H1 (cell line): Measurements from ENCODE around the gene SH3BP2. TPM values are rescaled to one million over a fixed set of nuclear protein-coding genes. Genes with fewer than 3 reads are reported as not detected.

Experiments used
- BCL11A ChIP-seq, 2 experiments: IDR thresholded peaks; one replicate each; pipeline ENCODE4 v1.6.1; 2011; ENCODE audit warnings: low read depth in 2 of 2, low read length in 2 of 2, mild to moderate bottlenecking in 2 of 2
- HDAC6 ChIP-seq: IDR thresholded peaks from one replicate; pipeline ENCODE4 v1.7.1; 2012; ENCODE audit warnings: low read depth, mild to moderate bottlenecking, inconsistent platforms, low read length, moderate library complexity
- JUN ChIP-seq: IDR thresholded peaks from 2 replicates; pipeline ENCODE4 v1.6.1; 2011; ENCODE audit warnings: low read depth, mild to moderate bottlenecking, improper control_type of control experiment, low read length
- KDM1A ChIP-seq: fragments of 200-600, 300-600 bp; sonication (generic); IDR thresholded peaks from 2 replicates; pipeline ENCODE4 v1.7.1; 2016; ENCODE audit warnings: mild to moderate bottlenecking, low read length, borderline replicate concordance
- MAFK ChIP-seq: IDR thresholded peaks from 2 replicates; pipeline ENCODE4 v1.6.1; 2012; ENCODE audit warnings: low read depth, mild to moderate bottlenecking, improper control_type of control experiment, low read length
- POU5F1 ChIP-seq: IDR thresholded peaks from 2 replicates; pipeline ENCODE4 v1.6.1; 2011; ENCODE audit warnings: low read depth, mild to moderate bottlenecking, low read length, moderate library complexity
- SIX5 ChIP-seq: IDR thresholded peaks from 2 replicates; pipeline ENCODE4 v1.6.1; 2011; ENCODE audit warnings: mild to moderate bottlenecking, low read depth, low read length
- TBP ChIP-seq: IDR thresholded peaks from 2 replicates; pipeline ENCODE4 v1.6.1; 2011; ENCODE audit warnings: low read depth, low read length, improper control_type of control experiment
- polyA plus RNA-seq, 7 experiments: library from polyadenylated mRNA; depleted of rRNA in 3 of 7; stranded (reverse) in 5 of 7; unstranded in 2 of 7; fragments of >200 nt in 5 of 7; fragments of 200-250 nt in 2 of 7; gene quantifications; 1 replicate in 5 of 7; 2 replicates in 1 of 7; 4 replicates in 1 of 7; pipeline versions ENCODE4 v1.2.1 to v1.2.3, GENCODE V29; 2011 to 2013; ENCODE audit warnings: missing spikeins in 2 of 7, mixed read lengths in 2 of 7
- total RNA-seq: library from RNA; stranded (reverse); fragmentation: NEBNext Ultra II Directional; extraction: Animal tissue kit (Norgen Biotek cat#: 25700); gene quantifications from 2 replicates; pipeline ENCODE4 v1.2.1, GENCODE V29; 2021

The SH3BP2 gene
- total and polyA plus RNA-seq, 2 of the 8 experiments (the other 6 are each of a cell fraction or from before 2014, with no cell fraction given) = 27.4 to 31.4 TPM

DNA sequence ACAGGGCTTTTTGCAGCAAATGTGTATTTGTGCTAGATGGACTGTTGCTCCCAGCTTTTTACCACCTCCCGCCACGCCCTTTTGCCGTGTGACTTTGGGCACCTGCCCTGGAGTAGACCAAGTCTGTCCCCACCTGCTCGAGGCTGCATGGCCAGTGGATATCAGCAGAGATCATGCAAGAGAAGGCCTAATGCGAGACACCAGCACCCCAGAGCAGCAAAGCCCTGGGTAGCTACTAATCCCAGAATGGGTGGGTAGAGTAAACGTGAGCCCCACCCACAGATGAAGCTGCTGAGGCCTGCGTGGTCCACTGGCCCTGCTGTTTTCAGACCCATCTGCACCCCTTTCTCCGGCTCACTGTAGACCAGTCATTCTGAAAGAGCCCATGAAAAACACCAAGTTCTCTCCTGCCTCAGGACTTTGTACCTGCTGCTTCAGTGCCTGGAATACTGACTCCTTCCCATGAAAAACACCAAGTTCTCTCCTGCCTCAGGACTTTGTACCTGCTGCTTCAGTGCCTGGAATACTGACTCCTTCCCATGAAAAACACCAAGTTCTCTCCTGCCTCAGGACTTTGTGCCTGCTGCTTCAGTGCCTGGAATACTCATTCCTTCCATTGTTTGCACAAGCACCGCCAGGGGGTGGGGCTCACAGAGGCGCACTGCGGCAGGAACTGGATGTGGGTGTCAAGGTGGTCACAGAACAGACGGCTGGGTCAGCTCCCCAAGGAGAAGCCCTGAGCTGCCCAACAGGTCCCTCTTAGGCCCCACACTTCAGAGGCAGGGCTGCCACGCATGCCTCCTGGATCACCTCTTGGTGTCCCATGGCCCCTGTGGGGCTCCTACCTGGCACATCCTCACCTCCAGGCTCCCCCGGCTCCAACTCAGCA lies 31.6 kb upstream of the SH3BP2 start (continued):
- TF ChIP-seq POU5F1 (no peak), HDAC6 (no peak), BCL11A (IDR thresholded peaks at IDR 0.05; ENCODE audit: low read depth in 2 of 2, low read length in 2 of 2) (no peak), TBP (no peak), MAFK (no peak), JUN (no peak), KDM1A (no peak), SIX5 (no peak)
- TF ChIP-seq, all 59 proteins: peak for 0
